ENCODE measurements around the gene VMAC. TPM values are rescaled to one million over a fixed set of nuclear protein-coding genes. Genes with fewer than 3 reads are reported as not detected.

The VMAC gene
- polyA plus RNA-seq, 1 donor (not counting 4 experiments of a cell fraction or from before 2014, with no cell fraction given): 2.2 TPM

GRCh38 chr19:5857203-5858081 is 47.2 kb upstream of the VMAC start:
- dilution Hi-C loops (cut with MboI; ENCODE audit: extremely low pct_ligation_motif_present, low sequenced_read_pairs): no loop called here
- TF ChIP-seq CTCF (optimal IDR thresholded peaks at IDR 0.05 in 1 of 3, IDR thresholded peaks at IDR 0.05 in 1 of 3, conservative IDR thresholded peaks at IDR 0.05 in 1 of 3; ENCODE audit: extremely low read depth in 1 of 3, insufficient read depth in 2 of 3, low read length in 3 of 3) (no peak), EZH2 (IDR thresholded peaks at IDR 0.05; ENCODE audit: low read length) (no peak)
- no peak for DNase-seq (ENCODE audit: low read depth, low spot score)
- no peak for FAIRE-seq
- Histone ChIP-seq H3K79me2 (ENCODE audit: control insufficient read depth, insufficient read depth, low read length) (no peaks in the 10 kb centered on the region), H3K9ac (ENCODE audit: control insufficient read depth, extremely low read depth, insufficient read depth, low read length) (no peak overlapping the region), H3K4me2 (ENCODE audit: control insufficient read depth, extremely low read depth, insufficient read depth, low read depth, low read length) (no peak overlapping the region), H3K9me3 (ENCODE audit: control insufficient read depth, low read depth, low read length) (no peaks in the 10 kb centered on the region), H3K4me1 (ENCODE audit: control insufficient read depth, extremely low read depth, insufficient read depth, low read length) (no peaks in the 10 kb centered on the region), H3K36me3 (ENCODE audit: control insufficient read depth in 2 of 2, extremely low read depth in 1 of 2, insufficient read depth in 2 of 2, low read length in 2 of 2) (no peaks in the 10 kb centered on the region), H3K9me1 (ENCODE audit: control insufficient read depth, extremely low read depth, insufficient read depth, low read length) (no peaks in the 10 kb centered on the region), H3K27ac (ENCODE audit: control insufficient read depth, insufficient read depth, low read length) (no peak overlapping the region), H3K4me3 (ENCODE audit: control insufficient read depth in 2 of 3, extremely low read depth in 1 of 3, insufficient read depth in 2 of 3, low read depth in 1 of 3, low read length in 3 of 3) (no peak overlapping the region), H2AFZ (ENCODE audit: control insufficient read depth, low read length) (no peak overlapping the region), H3K27me3 (ENCODE audit: control insufficient read depth, extremely low read depth, insufficient read depth, low read length) (peaks cover 4% of the 10 kb centered on the region), H4K20me1 (ENCODE audit: control insufficient read depth, extremely low read depth, insufficient read depth, low read length) (no peaks in the 10 kb centered on the region)

GRCh38 chr19:5863030-5863665 is 41.5 kb upstream of the VMAC start:
- Histone ChIP-seq H3K4me2 (ENCODE audit: control insufficient read depth, extremely low read depth, insufficient read depth, low read depth, low read length) (no peak overlapping the region), H3K9me1 (ENCODE audit: control insufficient read depth, extremely low read depth, insufficient read depth, low read length) (no peaks in the 10 kb centered on the region), H3K27ac (ENCODE audit: control insufficient read depth, insufficient read depth, low read length) (no peak overlapping the region), H3K9me3 (ENCODE audit: control insufficient read depth, low read depth, low read length) (no peaks in the 10 kb centered on the region), H3K4me3 (ENCODE audit: control insufficient read depth in 2 of 3, extremely low read depth in 1 of 3, insufficient read depth in 2 of 3, low read depth in 1 of 3, low read length in 3 of 3) (no peak overlapping the region), H3K36me3 (ENCODE audit: control insufficient read depth in 2 of 2, extremely low read depth in 1 of 2, insufficient read depth in 2 of 2, low read length in 2 of 2) (no peaks in the 10 kb centered on the region), H3K4me1 (ENCODE audit: control insufficient read depth, extremely low read depth, insufficient read depth, low read length) (no peaks in the 10 kb centered on the region), H2AFZ (ENCODE audit: control insufficient read depth, low read length) (no peak overlapping the region), H4K20me1 (ENCODE audit: control insufficient read depth, extremely low read depth, insufficient read depth, low read length) (no peaks in the 10 kb centered on the region), H3K79me2 (ENCODE audit: control insufficient read depth, insufficient read depth, low read length) (no peaks in the 10 kb centered on the region), H3K9ac (ENCODE audit: control insufficient read depth, extremely low read depth, insufficient read depth, low read length) (no peak overlapping the region), H3K27me3 (ENCODE audit: control insufficient read depth, extremely low read depth, insufficient read depth, low read length) (peaks cover 11% of the 10 kb centered on the region)
- FAIRE-seq: no peak
- DNase-seq (ENCODE audit: low read depth, low spot score): no peak
- dilution Hi-C loops (cut with MboI; ENCODE audit: extremely low pct_ligation_motif_present, low sequenced_read_pairs): no loop called here
- TF ChIP-seq CTCF (optimal IDR thresholded peaks at IDR 0.05 in 1 of 3, IDR thresholded peaks at IDR 0.05 in 1 of 3, conservative IDR thresholded peaks at IDR 0.05 in 1 of 3; ENCODE audit: extremely low read depth in 1 of 3, insufficient read depth in 2 of 3, low read length in 3 of 3): no peak
